GM20000 (cell line): Measurements from ENCODE around the gene SCN5A.

Experiments
- DNase-seq: peaks from one replicate; pipeline ENCODE4 v3.0.0; 2012; ENCODE audit warnings: low spot score
- TF ChIP-seq, protein P1 (sequence below): IDR thresholded peaks from 2 replicates; pipeline ENCODE4 v1.5.1; 2012; ENCODE audit warnings: mild to moderate bottlenecking, control low read depth; ENCODE audit errors: extremely low read depth, missing control alignments

SCN5A gene

DNA sequence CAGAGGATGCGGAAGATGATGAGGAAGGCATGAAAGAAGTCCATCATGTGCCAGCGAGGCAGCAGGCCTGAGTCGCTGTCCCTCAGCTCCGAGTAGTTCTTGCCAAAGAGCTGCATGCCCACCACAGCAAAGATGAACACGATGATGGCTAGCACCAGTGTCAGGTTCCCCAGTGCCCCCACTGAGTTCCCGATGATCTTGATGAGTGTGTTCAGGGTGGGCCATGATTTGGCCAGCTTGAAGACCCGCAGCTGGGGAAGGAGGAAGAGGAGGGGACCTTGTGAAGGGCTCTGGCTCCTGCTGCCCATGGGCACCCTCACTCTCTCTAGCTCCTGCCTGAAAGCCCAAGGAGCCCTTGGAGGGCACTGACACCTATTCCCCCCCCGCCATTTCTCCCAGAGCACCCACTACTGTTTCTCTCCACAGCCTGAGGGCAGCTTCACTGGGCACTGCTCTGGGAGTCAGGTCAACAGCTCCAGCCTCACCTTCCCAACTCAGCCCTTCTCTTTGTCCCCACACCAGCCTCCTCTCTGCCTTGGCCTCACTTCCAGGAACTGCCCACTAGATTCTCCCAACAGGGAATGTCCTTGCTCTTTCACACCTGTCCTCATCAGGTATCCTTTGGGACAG lies 63.6 kb downstream of the SCN5A start:
- TF ChIP-seq, protein P1, sequence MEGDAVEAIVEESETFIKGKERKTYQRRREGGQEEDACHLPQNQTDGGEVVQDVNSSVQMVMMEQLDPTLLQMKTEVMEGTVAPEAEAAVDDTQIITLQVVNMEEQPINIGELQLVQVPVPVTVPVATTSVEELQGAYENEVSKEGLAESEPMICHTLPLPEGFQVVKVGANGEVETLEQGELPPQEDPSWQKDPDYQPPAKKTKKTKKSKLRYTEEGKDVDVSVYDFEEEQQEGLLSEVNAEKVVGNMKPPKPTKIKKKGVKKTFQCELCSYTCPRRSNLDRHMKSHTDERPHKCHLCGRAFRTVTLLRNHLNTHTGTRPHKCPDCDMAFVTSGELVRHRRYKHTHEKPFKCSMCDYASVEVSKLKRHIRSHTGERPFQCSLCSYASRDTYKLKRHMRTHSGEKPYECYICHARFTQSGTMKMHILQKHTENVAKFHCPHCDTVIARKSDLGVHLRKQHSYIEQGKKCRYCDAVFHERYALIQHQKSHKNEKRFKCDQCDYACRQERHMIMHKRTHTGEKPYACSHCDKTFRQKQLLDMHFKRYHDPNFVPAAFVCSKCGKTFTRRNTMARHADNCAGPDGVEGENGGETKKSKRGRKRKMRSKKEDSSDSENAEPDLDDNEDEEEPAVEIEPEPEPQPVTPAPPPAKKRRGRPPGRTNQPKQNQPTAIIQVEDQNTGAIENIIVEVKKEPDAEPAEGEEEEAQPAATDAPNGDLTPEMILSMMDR: no peak
- no peak for DNase-seq

DNA sequence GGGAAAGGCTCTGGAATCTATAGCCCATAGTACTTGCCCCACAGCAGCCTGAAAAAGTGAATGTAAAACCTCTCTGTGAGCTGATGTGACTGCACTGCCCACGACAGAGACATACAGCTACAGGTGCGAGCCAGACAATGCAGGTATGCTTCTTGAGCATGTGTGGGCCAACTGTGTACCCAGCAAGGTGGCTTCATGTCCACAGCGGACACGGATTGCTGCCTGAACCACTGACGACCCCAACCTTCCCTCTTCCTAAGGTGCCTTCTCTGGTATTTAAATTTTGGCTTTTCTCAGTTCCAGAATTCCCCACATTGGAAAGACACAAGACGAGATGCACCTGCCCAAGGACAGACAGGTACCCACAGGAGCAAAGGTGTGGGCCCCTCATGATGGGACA lies 65.8 kb downstream of the SCN5A start:
- DNase-seq: no peak

DNA sequence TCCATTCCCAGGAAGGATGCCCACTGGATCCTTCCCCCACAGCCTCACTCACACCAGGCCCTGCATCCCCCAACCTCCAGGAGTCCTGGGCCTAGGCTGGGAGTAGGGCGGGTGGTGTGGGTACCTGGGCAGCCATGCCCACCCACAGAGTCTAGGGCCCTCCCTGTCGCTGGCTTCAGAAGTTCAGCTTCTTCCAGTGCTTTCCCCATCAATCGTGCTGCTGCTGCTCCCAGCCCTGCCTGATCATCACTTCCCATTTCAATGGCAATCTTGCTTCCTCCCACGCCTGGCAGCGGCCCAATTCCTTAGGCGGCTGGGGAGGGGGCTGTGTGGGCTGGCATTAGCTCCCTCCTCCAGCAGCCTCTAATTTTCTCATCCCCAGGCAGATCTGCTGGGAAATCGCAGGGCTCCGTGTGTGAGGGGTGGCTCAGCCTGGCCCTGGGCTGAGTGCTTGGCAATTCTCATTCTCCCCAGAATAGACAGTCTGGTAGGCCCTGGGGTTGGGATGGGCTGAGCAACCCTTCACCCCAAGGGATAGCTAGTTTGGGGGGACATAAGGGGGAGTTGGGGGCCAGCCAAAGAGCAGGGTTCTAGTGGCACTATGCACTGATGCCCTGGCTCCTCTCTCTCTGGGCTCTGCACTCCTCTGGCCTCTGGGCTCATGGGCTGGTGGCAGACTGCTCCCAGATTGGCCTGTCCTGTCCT lies 66.4 kb downstream of the SCN5A start:
- no peak for DNase-seq
- TF ChIP-seq, protein P1: no peak

More for the DNA sequence above, 65.8 kb downstream of the SCN5A start:
- TF ChIP-seq, protein P1: no peak

DNA sequence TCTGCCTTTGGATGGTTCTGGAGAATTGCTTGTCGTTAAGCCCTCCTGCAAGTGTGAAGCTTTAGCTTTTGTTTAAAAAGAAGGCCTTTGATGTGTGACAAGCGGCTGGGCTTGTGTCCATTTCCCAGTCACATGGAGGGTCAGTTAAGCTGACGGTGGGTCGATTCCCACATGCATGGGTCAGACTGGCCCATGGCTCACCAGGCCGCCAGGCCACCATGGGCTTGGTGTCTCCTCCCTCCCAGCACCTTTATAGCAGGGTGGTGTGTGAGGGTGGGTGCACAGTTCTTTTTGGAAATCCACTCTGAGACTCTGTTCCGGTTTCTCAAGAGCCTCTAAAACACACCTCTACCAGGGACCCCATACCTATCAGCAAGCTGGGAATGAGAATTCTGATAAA lies 67.2 kb downstream of the SCN5A start:
- TF ChIP-seq, protein P1: no peak
- no peak for DNase-seq

DNA sequence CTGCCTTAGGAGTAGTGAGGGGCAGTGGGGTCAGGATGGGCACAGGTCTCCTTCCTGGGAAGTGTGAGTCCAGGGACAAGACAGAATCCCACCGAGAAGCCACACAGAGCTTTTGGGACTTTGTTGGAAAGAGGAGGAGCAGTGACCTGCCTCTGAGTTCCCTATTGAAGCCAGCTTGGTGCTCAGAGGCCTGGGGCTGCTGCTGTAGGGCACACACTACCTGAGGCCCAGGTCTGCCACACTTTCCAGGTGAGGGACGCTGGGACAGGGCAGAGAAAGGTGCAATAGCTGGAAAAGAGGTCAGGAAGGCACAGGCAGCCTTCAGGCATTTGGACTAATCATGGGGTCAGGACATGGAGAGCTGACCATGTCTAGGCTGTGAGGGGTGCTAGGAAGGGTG lies 67.7 kb downstream of the SCN5A start:
- DNase-seq: no peak
- TF ChIP-seq, protein P1: no peak

DNA sequence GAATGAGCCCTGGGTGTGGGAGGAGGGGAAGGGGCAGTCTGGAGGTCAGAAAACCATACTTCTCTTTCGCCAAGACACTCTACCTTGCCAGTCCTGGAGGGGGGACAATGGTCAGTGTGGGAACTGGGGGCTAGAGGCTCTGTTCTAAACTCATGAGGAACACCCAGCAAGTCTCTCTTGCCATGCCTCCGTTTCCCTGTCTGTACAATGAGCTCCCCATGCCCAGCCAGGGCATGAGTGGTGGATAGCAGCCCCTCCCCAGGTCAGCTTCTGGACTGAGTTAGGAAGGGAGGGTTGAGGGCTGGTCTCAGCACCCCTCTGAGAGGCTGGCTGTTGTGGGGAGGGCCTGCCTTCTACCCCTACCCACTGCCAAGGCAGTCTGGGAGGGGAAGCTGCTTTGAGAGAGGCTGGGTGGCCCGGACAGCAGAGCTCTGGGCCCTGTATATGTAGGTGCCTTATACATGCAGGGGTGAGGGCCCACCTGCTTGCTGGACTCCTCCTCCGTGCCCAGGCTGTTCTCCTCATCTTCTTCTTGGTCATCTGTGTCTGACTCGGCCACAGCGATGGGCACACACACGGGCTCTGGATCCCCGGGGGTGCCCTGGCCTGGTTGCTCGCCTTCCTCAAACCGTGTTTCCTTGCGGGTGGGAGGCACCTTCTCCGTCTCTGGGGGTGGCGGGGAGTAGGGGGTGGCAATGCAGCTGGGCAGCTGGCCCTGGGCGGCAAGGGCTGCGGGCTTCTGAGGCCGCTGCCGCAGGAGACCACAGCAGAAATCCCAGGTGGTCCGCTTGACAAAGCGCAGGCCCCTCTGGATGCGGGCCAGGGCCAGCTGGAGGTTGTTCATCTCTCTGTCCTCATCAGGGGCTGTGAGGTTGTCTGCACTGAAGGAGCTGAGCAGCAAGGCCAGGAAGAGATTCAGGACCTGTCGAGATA lies 68.8 kb downstream of the SCN5A start:
- DNase-seq: no peak

More for the DNA sequence above, 68.8 kb downstream of the SCN5A start:
- TF ChIP-seq, protein P1: no peak
